Measurements from ENCODE around the gene KRT84. TPM values are rescaled to one million over a fixed set of nuclear protein-coding genes. Genes with fewer than 3 reads are reported as not detected.

The KRT84 gene
- total and polyA plus RNA-seq, 9 of the 15 experiments (the other 6 are each of a cell fraction or from before 2014, with no cell fraction given) = not detected

- TF ChIP-seq, protein P1, sequence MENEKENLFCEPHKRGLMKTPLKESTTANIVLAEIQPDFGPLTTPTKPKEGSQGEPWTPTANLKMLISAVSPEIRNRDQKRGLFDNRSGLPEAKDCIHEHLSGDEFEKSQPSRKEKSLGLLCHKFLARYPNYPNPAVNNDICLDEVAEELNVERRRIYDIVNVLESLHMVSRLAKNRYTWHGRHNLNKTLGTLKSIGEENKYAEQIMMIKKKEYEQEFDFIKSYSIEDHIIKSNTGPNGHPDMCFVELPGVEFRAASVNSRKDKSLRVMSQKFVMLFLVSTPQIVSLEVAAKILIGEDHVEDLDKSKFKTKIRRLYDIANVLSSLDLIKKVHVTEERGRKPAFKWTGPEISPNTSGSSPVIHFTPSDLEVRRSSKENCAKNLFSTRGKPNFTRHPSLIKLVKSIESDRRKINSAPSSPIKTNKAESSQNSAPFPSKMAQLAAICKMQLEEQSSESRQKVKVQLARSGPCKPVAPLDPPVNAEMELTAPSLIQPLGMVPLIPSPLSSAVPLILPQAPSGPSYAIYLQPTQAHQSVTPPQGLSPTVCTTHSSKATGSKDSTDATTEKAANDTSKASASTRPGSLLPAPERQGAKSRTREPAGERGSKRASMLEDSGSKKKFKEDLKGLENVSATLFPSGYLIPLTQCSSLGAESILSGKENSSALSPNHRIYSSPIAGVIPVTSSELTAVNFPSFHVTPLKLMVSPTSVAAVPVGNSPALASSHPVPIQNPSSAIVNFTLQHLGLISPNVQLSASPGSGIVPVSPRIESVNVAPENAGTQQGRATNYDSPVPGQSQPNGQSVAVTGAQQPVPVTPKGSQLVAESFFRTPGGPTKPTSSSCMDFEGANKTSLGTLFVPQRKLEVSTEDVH (IDR thresholded peaks at IDR 0.05; ENCODE audit: low read depth, partially characterized antibody) = no peak
- TF ChIP-seq STAT5A (IDR thresholded peaks at IDR 0.05; ENCODE audit: borderline replicate concordance, low read length) (no peak), PTBP1 (IDR thresholded peaks at IDR 0.05; ENCODE audit: low read depth, low read length) (no peak), CBFA2T2 (conservative IDR thresholded peaks at IDR 0.05) (no peak), ATF2 (CRISPR knock-in tag; IDR thresholded peaks at IDR 0.05) (no peak), TCFL5 (CRISPR knock-in tag; conservative IDR thresholded peaks at IDR 0.05) (no peak), PTRF (tag; IDR thresholded peaks at IDR 0.05) (no peak), KAT7 (CRISPR knock-in tag; IDR thresholded peaks at IDR 0.05; ENCODE audit: borderline replicate concordance) (no peak), ETS1 (conservative IDR thresholded peaks at IDR 0.05; ENCODE audit: control insufficient read depth, low read depth, low read length) (no peak), CREBBP (IDR thresholded peaks at IDR 0.05; ENCODE audit: low read depth, low read length) (no peak)
- TF ChIP-seq, protein P2, sequence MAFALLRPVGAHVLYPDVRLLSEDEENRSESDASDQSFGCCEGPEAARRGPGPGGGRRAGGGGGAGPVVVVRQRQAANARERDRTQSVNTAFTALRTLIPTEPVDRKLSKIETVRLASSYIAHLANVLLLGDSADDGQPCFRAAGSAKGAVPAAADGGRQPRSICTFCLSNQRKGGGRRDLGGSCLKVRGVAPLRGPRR (CRISPR knock-in tag; IDR thresholded peaks at IDR 0.05) = no peak
- TF ChIP-seq, protein P3, sequence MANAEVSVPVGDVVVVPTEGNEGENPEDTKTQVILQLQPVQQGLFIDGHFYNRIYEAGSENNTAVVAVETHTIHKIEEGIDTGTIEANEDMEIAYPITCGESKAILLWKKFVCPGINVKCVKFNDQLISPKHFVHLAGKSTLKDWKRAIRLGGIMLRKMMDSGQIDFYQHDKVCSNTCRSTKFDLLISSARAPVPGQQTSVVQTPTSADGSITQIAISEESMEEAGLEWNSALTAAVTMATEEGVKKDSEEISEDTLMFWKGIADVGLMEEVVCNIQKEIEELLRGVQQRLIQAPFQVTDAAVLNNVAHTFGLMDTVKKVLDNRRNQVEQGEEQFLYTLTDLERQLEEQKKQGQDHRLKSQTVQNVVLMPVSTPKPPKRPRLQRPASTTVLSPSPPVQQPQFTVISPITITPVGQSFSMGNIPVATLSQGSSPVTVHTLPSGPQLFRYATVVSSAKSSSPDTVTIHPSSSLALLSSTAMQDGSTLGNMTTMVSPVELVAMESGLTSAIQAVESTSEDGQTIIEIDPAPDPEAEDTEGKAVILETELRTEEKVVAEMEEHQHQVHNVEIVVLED (CRISPR knock-in tag; IDR thresholded peaks at IDR 0.05) = no peak
- TF ChIP-seq, protein P4, sequence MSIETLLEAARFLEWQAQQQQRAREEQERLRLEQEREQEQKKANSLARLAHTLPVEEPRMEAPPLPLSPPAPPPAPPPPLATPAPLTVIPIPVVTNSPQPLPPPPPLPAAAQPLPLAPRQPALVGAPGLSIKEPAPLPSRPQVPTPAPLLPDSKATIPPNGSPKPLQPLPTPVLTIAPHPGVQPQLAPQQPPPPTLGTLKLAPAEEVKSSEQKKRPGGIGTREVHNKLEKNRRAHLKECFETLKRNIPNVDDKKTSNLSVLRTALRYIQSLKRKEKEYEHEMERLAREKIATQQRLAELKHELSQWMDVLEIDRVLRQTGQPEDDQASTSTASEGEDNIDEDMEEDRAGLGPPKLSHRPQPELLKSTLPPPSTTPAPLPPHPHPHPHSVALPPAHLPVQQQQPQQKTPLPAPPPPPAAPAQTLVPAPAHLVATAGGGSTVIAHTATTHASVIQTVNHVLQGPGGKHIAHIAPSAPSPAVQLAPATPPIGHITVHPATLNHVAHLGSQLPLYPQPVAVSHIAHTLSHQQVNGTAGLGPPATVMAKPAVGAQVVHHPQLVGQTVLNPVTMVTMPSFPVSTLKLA (conservative IDR thresholded peaks at IDR 0.05) = no peak
Observed at GRCh38 chr12:52356762-52357580, 28.5 kb downstream of the KRT84 start (continued).
